Measurements from ENCODE around the gene ZNF575. TPM values are rescaled to one million over a fixed set of nuclear protein-coding genes. Genes with fewer than 3 reads are reported as not detected.

Gene ZNF575
- total and polyA plus RNA-seq, 4 donors, result 0.48 to 2.3 (median 0.65) TPM

DNA sequence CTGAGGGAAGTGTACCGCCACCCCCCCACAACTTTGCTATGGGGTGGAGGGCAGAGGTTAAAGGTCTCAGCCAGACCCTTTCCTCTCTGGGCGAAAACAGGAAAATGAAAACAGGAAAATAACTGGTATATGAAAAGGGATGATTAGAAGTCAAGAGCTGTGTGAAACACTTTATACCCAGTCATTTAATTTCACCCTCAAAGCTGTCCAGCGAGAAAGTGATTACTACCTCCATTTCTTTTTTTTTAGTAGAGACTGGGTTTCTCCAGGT, 27.9 kb upstream of the ZNF575 start:
- no peak for DNase-seq
- 64 to 84% methylated on average over 3 of the region's 3 CpGs for WGBS, 2 donors
- Histone ChIP-seq H3K9ac (ENCODE audit: insufficient read depth in 1 of 2, low read length in 2 of 2) (no peak overlapping the region), H3K27me3 (ENCODE audit: control insufficient read depth in 3 of 3, insufficient read depth in 3 of 3, low read length in 2 of 3) (peaks cover 0 to 3% (median 0%) of the 10 kb centered on the region in 3 donors), H3K9me3 (ENCODE audit: control insufficient read depth in 4 of 4, insufficient read depth in 3 of 4, low read length in 3 of 4) (no peaks in the 10 kb centered on the region), H3K36me3 (ENCODE audit: control insufficient read depth in 4 of 4, insufficient read depth in 4 of 4, low read length in 4 of 4) (peaks cover 0 to 12% (median 6%) of the 10 kb centered on the region in 4 donors), H3K4me1 (ENCODE audit: control insufficient read depth in 5 of 5, insufficient read depth in 5 of 5, low read length in 5 of 5) (peaks cover 0 to 24% (median 0%) of the 10 kb centered on the region in 5 donors), H3K27ac (ENCODE audit: low read depth in 1 of 2, low read length in 1 of 2) (peak overlapping the region in 1 of 2 donors; percentile 28), H3K4me3 (no peak overlapping the region)
- no peak for ATAC-seq (ENCODE audit: insufficient read depth, low FRiP score)
- TF ChIP-seq, protein P1, sequence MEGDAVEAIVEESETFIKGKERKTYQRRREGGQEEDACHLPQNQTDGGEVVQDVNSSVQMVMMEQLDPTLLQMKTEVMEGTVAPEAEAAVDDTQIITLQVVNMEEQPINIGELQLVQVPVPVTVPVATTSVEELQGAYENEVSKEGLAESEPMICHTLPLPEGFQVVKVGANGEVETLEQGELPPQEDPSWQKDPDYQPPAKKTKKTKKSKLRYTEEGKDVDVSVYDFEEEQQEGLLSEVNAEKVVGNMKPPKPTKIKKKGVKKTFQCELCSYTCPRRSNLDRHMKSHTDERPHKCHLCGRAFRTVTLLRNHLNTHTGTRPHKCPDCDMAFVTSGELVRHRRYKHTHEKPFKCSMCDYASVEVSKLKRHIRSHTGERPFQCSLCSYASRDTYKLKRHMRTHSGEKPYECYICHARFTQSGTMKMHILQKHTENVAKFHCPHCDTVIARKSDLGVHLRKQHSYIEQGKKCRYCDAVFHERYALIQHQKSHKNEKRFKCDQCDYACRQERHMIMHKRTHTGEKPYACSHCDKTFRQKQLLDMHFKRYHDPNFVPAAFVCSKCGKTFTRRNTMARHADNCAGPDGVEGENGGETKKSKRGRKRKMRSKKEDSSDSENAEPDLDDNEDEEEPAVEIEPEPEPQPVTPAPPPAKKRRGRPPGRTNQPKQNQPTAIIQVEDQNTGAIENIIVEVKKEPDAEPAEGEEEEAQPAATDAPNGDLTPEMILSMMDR (IDR thresholded peaks at IDR 0.05; ENCODE audit: control extremely low read depth, extremely low read depth), result no peak

DNA sequence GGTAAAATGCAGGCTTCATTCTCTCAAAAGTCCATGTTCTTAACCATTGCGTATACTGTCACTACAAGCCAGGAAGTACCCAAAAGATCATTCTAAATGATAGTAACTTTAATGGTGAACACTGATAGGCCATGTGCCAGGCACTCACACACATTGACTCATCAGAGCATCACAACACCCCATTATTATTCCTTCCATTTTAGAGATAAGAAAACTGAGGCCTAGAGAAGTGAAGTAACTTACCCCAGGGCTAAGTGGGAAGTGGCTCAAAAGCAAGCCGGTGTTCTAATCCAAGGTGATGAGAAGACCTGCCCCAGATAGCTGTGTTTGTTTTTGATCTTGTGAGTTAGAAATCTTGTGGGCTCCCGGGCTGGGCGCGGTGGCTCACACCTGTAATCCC, 27.0 kb upstream of the ZNF575 start:
- no peak overlapping the region for H3K27ac ChIP-seq (ENCODE audit: low read depth in 1 of 2, low read length in 1 of 2)
- H3K4me3 ChIP-seq, result no peak overlapping the region
- H3K36me3 ChIP-seq (ENCODE audit: control insufficient read depth in 4 of 4, insufficient read depth in 4 of 4, low read length in 4 of 4), result peaks cover 0 to 16% (median 6%) of the 10 kb centered on the region in 4 donors
- WGBS, 2 donors, result 94% methylated on average over 5 of the region's 5 CpGs
- peaks cover 0 to 24% (median 0%) of the 10 kb centered on the region in 5 donors for H3K4me1 ChIP-seq (ENCODE audit: control insufficient read depth in 5 of 5, insufficient read depth in 5 of 5, low read length in 5 of 5)
- TF ChIP-seq, protein P1 (IDR thresholded peaks at IDR 0.05; ENCODE audit: control extremely low read depth, extremely low read depth), result no peak
- DNase-seq, result no peak
- H3K9ac ChIP-seq (ENCODE audit: insufficient read depth in 1 of 2, low read length in 2 of 2), result no peak overlapping the region
- H3K9me3 ChIP-seq (ENCODE audit: control insufficient read depth in 4 of 4, insufficient read depth in 3 of 4, low read length in 3 of 4), result no peaks in the 10 kb centered on the region
- peaks cover 0 to 3% (median 0%) of the 10 kb centered on the region in 3 donors for H3K27me3 ChIP-seq (ENCODE audit: control insufficient read depth in 3 of 3, insufficient read depth in 3 of 3, low read length in 2 of 3)
- ATAC-seq (ENCODE audit: insufficient read depth, low FRiP score), result no peak

DNA sequence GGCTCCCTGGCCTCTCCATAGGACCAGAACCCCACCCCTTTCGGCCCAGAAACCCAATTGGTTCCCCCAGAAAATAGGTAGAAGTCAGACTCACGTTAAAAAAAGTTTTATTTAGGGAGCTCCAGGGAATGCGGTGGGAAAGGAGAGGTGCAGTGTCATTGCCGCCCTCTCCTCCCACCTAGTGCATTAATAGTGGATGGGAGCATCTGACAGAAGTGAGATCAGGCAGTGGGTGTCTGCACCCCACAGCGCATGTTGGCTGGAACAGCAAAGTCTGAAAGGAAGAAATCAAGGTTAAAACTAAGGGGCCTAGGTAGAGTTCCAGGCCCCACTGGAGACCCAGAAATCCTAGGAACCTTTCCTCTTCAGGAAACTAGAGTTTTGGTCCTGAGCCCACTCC, 26.4 kb upstream of the ZNF575 start:
- TF ChIP-seq, protein P1 (IDR thresholded peaks at IDR 0.05; ENCODE audit: control extremely low read depth, extremely low read depth), result no peak
- no peak for ATAC-seq (ENCODE audit: insufficient read depth, low FRiP score)
- H3K4me1 ChIP-seq (ENCODE audit: control insufficient read depth in 5 of 5, insufficient read depth in 5 of 5, low read length in 5 of 5), result peaks cover 0 to 23% (median 0%) of the 10 kb centered on the region in 5 donors
- no peaks in the 10 kb centered on the region for H3K9me3 ChIP-seq (ENCODE audit: control insufficient read depth in 4 of 4, insufficient read depth in 3 of 4, low read length in 3 of 4)
- WGBS, 2 donors, result 95 to 96% methylated on average over 5 of the region's 5 CpGs
- no peak for DNase-seq
- no peak overlapping the region for H3K9ac ChIP-seq (ENCODE audit: insufficient read depth in 1 of 2, low read length in 2 of 2)
- H3K36me3 ChIP-seq (ENCODE audit: control insufficient read depth in 4 of 4, insufficient read depth in 4 of 4, low read length in 4 of 4), result peaks cover 0 to 16% (median 6%) of the 10 kb centered on the region in 4 donors
- no peak overlapping the region for H3K4me3 ChIP-seq
- no peak overlapping the region for H3K27ac ChIP-seq (ENCODE audit: low read depth in 1 of 2, low read length in 1 of 2)
- peaks cover 0 to 3% (median 0%) of the 10 kb centered on the region in 3 donors for H3K27me3 ChIP-seq (ENCODE audit: control insufficient read depth in 3 of 3, insufficient read depth in 3 of 3, low read length in 2 of 3)

DNA sequence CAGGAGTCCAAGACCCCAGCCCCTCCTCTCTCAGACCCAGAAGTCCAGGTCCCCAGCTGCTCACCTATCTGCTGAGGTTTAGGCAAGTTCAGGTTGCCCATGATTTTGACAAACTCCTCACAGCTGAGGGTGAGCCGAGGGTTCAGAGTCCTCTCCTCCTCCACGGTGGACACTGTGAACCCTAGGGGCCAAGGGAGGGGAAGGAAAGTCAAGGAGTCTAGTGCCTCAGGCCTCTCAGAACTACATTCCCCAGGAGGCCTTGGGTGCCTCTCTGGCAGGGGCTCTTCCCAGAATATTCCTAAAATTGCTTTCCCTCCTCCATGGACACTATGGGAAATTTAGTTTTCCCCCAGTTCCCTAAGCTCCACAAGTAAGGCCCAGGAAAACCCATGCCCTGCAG, 25.1 kb upstream of the ZNF575 start:
- no peak overlapping the region for H3K9ac ChIP-seq (ENCODE audit: insufficient read depth in 1 of 2, low read length in 2 of 2)
- H3K9me3 ChIP-seq (ENCODE audit: control insufficient read depth in 4 of 4, insufficient read depth in 3 of 4, low read length in 3 of 4), result no peaks in the 10 kb centered on the region
- ATAC-seq (ENCODE audit: insufficient read depth, low FRiP score) (no peak), DNase-seq (no peak)
- WGBS, 2 donors, result 95 to 97% methylated on average over 2 of the region's 2 CpGs
- H3K4me3 ChIP-seq, result no peak overlapping the region
- no peaks in the 10 kb centered on the region for H3K27me3 ChIP-seq (ENCODE audit: control insufficient read depth in 3 of 3, insufficient read depth in 3 of 3, low read length in 2 of 3)
- H3K36me3 ChIP-seq (ENCODE audit: control insufficient read depth in 4 of 4, insufficient read depth in 4 of 4, low read length in 4 of 4), result peaks cover 0 to 16% (median 6%) of the 10 kb centered on the region in 4 donors
- H3K27ac ChIP-seq (ENCODE audit: low read depth in 1 of 2, low read length in 1 of 2), result no peak overlapping the region
- peaks cover 0 to 13% (median 0%) of the 10 kb centered on the region in 5 donors for H3K4me1 ChIP-seq (ENCODE audit: control insufficient read depth in 5 of 5, insufficient read depth in 5 of 5, low read length in 5 of 5)
- TF ChIP-seq, protein P1 (IDR thresholded peaks at IDR 0.05; ENCODE audit: control extremely low read depth, extremely low read depth), result no peak
